WI38 (cell line): Measurements from ENCODE around the gene DIPK2A.

Experiments
- H3K4me3 ChIP-seq: 2 replicates; pipeline ENCODE4 v1.5.1; 2011; ENCODE audit warnings: low read depth, mild to moderate bottlenecking, control low read depth, low read length
- CTCF ChIP-seq: IDR thresholded peaks from 2 replicates; pipeline ENCODE4 v1.5.1; 2012; ENCODE audit warnings: low read depth, mild to moderate bottlenecking, control low read depth, low read length

The DIPK2A gene

DNA sequence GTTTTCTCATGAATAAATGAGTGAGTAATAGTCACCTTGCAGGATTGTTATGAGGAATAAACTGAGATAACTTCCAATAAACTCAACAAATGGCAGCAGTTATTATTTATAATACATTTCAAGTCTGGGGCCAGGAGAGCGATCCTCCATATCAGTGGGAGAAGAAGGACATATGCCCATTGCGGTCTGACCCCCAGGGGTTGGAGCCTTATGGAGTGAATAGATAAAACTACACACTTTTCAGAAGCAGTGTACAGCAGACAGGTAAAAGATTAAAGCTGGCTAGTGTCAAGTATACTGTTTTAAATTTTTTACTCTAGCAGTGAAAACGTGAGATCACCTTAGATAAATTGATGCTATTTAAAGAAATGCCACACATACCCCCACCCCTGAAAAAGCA lies 43.5 kb downstream of the DIPK2A start:
- TF ChIP-seq CTCF, result no peak
- H3K4me3 ChIP-seq, result no peak overlapping the region

DNA sequence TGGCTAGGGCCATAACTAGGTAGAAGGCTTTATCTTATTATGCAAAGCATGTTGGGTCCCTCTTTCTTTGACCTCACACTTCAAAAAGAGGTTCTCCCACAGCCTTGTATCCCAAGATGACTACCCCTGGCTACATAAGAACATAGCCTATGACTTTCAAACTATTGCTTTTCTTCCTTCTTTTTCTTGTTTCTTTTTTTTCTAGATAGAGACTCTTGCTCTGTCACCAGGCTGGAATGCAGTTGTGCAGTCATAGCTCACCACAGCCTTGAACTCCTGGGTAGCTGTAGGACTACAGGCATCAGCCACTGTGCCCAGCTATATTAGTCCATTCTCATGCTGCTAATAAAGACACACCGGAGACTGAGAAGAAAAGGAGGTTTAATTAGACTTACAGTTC lies 47.2 kb downstream of the DIPK2A start:
- TF ChIP-seq CTCF, result no peak
- H3K4me3 ChIP-seq, result no peak overlapping the region
